Gastroesophageal sphincter (tissue), 4 donors: ENCODE measurements around the gene CLCNKB. TPM values are rescaled to one million over a fixed set of nuclear protein-coding genes. Genes with fewer than 3 reads are reported as not detected.
A peak's percentile ranks its signal among the peaks of the same experiment; 100 is the strongest.

Source experiments
- ATAC-seq: fragments of 150-250 bp; one replicate; pipeline ENCODE4 v1.9.1; 2016; ENCODE audit warnings: mild to moderate bottlenecking, moderate library complexity
- H3K27ac ChIP-seq, 4 donors: fragments of 200-600 bp; sonication (generic) in 3 of 4; 1 replicate in 3 of 4; 2 replicates in 1 of 4; pipeline ENCODE4 v1.5.1; 2016 to 2019
- H3K27me3 ChIP-seq: fragments of 200-600 bp; sonication (generic); one replicate; pipeline ENCODE4 v1.5.1; 2019
- H3K36me3 ChIP-seq, 2 donors: fragments of 200-600 bp; sonication (generic); one replicate each; pipeline ENCODE4 v1.5.1; 2019; ENCODE audit warnings: control low read depth in 1 of 2
- H3K4me1 ChIP-seq, 3 donors: fragments of 200-600 bp; sonication (generic); 1 replicate in 2 of 3; 2 replicates in 1 of 3; pipeline ENCODE4 v1.5.1; 2016 to 2019; ENCODE audit warnings: control low read depth in 2 of 3
- H3K4me3 ChIP-seq, 2 donors: fragments of 200-600 bp; sonication (generic); one replicate each; pipeline ENCODE4 v1.5.1; 2019; ENCODE audit warnings: mild to moderate bottlenecking in 1 of 2, moderate library complexity in 1 of 2
- H3K9me3 ChIP-seq, 3 donors: fragments of 200-600 bp; sonication (generic); one replicate each; pipeline ENCODE4 v1.5.1; 2017 to 2019; ENCODE audit warnings: control low read depth in 2 of 3
- CTCF ChIP-seq, 4 experiments: fragments of 200-600 bp in 2 of 4; fragments of 450-650 bp in 2 of 4; sonication (generic) in 1 of 4; IDR thresholded peaks; one replicate each; pipeline ENCODE4 v1.5.1; 2017 to 2019; ENCODE audit warnings: antibody characterized with exemption in 4 of 4, mild to moderate bottlenecking in 2 of 4, moderate library complexity in 2 of 4
- EP300 ChIP-seq: sonication (generic); formaldehyde crosslinking; IDR thresholded peaks from one replicate; pipeline ENCODE4 v1.6.1; 2017; ENCODE audit warnings: antibody characterized with exemption, mild to moderate bottlenecking
- POLR2A ChIP-seq, 2 donors: fragments of 450-650 bp; IDR thresholded peaks; one replicate each; pipeline ENCODE4 v1.6.1; 2017; ENCODE audit warnings: antibody characterized with exemption in 2 of 2, mild to moderate bottlenecking in 2 of 2, moderate library complexity in 1 of 2
- POLR2AphosphoS5 ChIP-seq: sonication (generic); formaldehyde crosslinking; IDR thresholded peaks from one replicate; pipeline ENCODE4 v1.6.1; 2017; ENCODE audit warnings: antibody characterized with exemption
- WGBS, 2 donors: methylation state at CpG; one replicate each; pipeline ENCODE4 v1.1.5; 2018; ENCODE audit warnings: low coverage in 1 of 2; 5-methylcytosine and 5-hydroxymethylcytosine counted together
- total RNA-seq, 4 donors: library from RNA; depleted of rRNA; stranded (reverse); fragments of >200 nt; gene quantifications; one replicate each; pipeline ENCODE4 v1.1.0, GENCODE V29; 2016

Gene CLCNKB
- total RNA-seq, 4 donors from 2014 or later: 0.20 to 1.9 (median 0.82) TPM

- Histone ChIP-seq H3K9me3 (no peaks in the 10 kb centered on the region), H3K4me3 (peak within 1 kb of the TSS; percentile 46 to 66), H3K4me1 (peaks cover 18 to 96% (median 43%) of the 10 kb centered on the region in 3 donors), H3K27me3 (no peaks in the 10 kb centered on the region), H3K27ac (peak within 1 kb of the TSS; percentile 86 to 95 (median 92)), H3K36me3 (no peaks in the 10 kb centered on the region)
- peak; percentile 46 for TF ChIP-seq EP300
- TF ChIP-seq CTCF (IDR thresholded peaks at IDR 0.05): peak in 2 of 4 experiments; percentile 28 to 29
- TF ChIP-seq POLR2A (IDR thresholded peaks at IDR 0.05): peak; percentile 92 to 94
- TF ChIP-seq POLR2AphosphoS5: peak; percentile 97
- WGBS, 2 donors: 2% methylated on average over 19 of the region's 37 CpGs; no CpG with 5 or more reads in 1 of the 2 donors
- peak; percentile 82 for ATAC-seq
Measured at GRCh38 chr1:16017461-16018303, 25.9 kb upstream of the CLCNKB start, which contains the start of gene HSPB7. TSS of gene HSPB7 (minus strand) at chr1:16018043. CDS start at chr1:16017963, 80 bp downstream.

- H3K4me3 ChIP-seq: peak overlapping the region in 1 of 2 donors; percentile 66
Measured at GRCh38 chr1:16018308-16018707, 25.3 kb upstream of the CLCNKB start.

GRCh38 chr1:16018749-16019643 is 24.6 kb upstream of the CLCNKB start:
- H3K36me3 ChIP-seq: no peaks in the 10 kb centered on the region
- no peaks in the 10 kb centered on the region for H3K9me3 ChIP-seq
- H3K4me3 ChIP-seq: peak overlapping the region in 1 of 2 donors; percentile 66
- TF ChIP-seq POLR2AphosphoS5 (no peak), POLR2A (IDR thresholded peaks at IDR 0.05) (no peak), EP300 (no peak), CTCF (IDR thresholded peaks at IDR 0.05) (no peak)
- ATAC-seq: no peak
- peak overlapping the region; percentile 86 to 95 (median 92) for H3K27ac ChIP-seq
- 43% methylated on average over 5 of the region's 23 CpGs; no CpG with 5 or more reads in 1 of the 2 donors for WGBS, 2 donors
- H3K4me1 ChIP-seq: peaks cover 18 to 83% (median 33%) of the 10 kb centered on the region in 3 donors
- no peaks in the 10 kb centered on the region for H3K27me3 ChIP-seq

More at GRCh38 chr1:16018308-16018707, 25.3 kb upstream of the CLCNKB start:
- no peaks in the 10 kb centered on the region for H3K36me3 ChIP-seq
- TF ChIP-seq CTCF (IDR thresholded peaks at IDR 0.05): no peak
- WGBS, 2 donors: 30% methylated on average over 2 of the region's 4 CpGs; no CpG with 5 or more reads in 1 of the 2 donors
- peak; percentile 26 for ATAC-seq
- H3K9me3 ChIP-seq: no peaks in the 10 kb centered on the region
- H3K4me1 ChIP-seq: peaks cover 18 to 90% (median 38%) of the 10 kb centered on the region in 3 donors
- H3K27me3 ChIP-seq: no peaks in the 10 kb centered on the region
- H3K27ac ChIP-seq: peak overlapping the region; percentile 86 to 95 (median 92)

- ATAC-seq: no peak
- no peaks in the 10 kb centered on the region for H3K36me3 ChIP-seq
- WGBS, 2 donors: no CpG with 5 or more reads among the region's 9 CpGs
- peaks cover 18 to 75% (median 33%) of the 10 kb centered on the region in 3 donors for H3K4me1 ChIP-seq
- TF ChIP-seq POLR2AphosphoS5: no peak
- no peak for TF ChIP-seq POLR2A (IDR thresholded peaks at IDR 0.05)
- no peak for TF ChIP-seq CTCF (IDR thresholded peaks at IDR 0.05)
- no peak for TF ChIP-seq EP300
- peak overlapping the region; percentile 86 to 95 (median 92) for H3K27ac ChIP-seq
- H3K4me3 ChIP-seq: no peak overlapping the region
- no peaks in the 10 kb centered on the region for H3K9me3 ChIP-seq
- no peaks in the 10 kb centered on the region for H3K27me3 ChIP-seq
Measured at GRCh38 chr1:16019644-16020277, 23.8 kb upstream of the CLCNKB start.
